Left colon (tissue), 2 donors: ENCODE results near the gene CR1L. TPM values are rescaled to one million over a fixed set of nuclear protein-coding genes. Genes with fewer than 3 reads are reported as not detected.
"Not testable (repeated sequence)": the region's sequence is repeated elsewhere in the genome, so short reads cannot be mapped to it uniquely, and the experiment has no call there.

Source experiments
- ATAC-seq: fragments of 200-7000 bp; cut with Tn5 transposase; one replicate; pipeline ENCODE4 v1.9.1; 2020; ENCODE audit warnings: mild to moderate bottlenecking, moderate library complexity
- DNase-seq, 2 donors: peaks; one replicate each; pipeline ENCODE4 v3.0.0-alpha.2; 2020
- intact Hi-C, 2 donors: fragments of 100-400 bp; cut with DNase I in 1 of 2; cut with micrococcal nuclease in 1 of 2; formaldehyde crosslinking; loops; one replicate each; pipeline versions ENCODE4 v1.11.2 to v1.14.0; 2022; cut with DNase I, micrococcal nuclease
- total RNA-seq, 2 donors: library from RNA; stranded (reverse); fragmentation: NEBNext Ultra II Directional; extraction: Animal tissue kit (Norgen Biotek cat#: 25700); gene quantifications; one replicate each; pipeline ENCODE4 v1.2.1, GENCODE V29; 2021
- donor health status: DM: no; HTN: no; CAD: no.
- donor health status: DM: yes; HTN: yes; CAD: no.

CR1L gene
- total RNA-seq, 2 donors from 2014 or later: 0.34 TPM; not detected in 1

GRCh38 chr1:207644166-207644851 is 624 bp upstream of the CR1L start:
- no peak for ATAC-seq
- intact Hi-C loops: no loop called here
- no peak for DNase-seq

GRCh38 chr1:207645635-207646081 is 725 bp downstream of the CR1L start:
- intact Hi-C loops: no loop called here
- ATAC-seq: no peak

GRCh38 chr1:207646171-207646570 is 1.2 kb downstream of the CR1L start:
- ATAC-seq (no peak), DNase-seq (no peak)
- intact Hi-C loops: no loop called here

More at GRCh38 chr1:207645635-207646081, 725 bp downstream of the CR1L start:
- DNase-seq: no peak

GRCh38 chr1:207646944-207647579 is 2.1 kb downstream of the CR1L start:
- DNase-seq: no peak
- ATAC-seq: no peak
- intact Hi-C loops: no loop called here

- intact Hi-C loops: no loop called here
- DNase-seq (no peak), ATAC-seq (no peak)
Observed at GRCh38 chr1:207647671-207648333, 2.9 kb downstream of the CR1L start.

- intact Hi-C loops: no loop called here
- no peak for DNase-seq
- peak; percentile 44 for ATAC-seq
Observed at GRCh38 chr1:207648334-207649209, 3.6 kb downstream of the CR1L start.

GRCh38 chr1:207649210-207649753 is 4.3 kb downstream of the CR1L start:
- ATAC-seq (no peak), DNase-seq (no peak)
- intact Hi-C loops: no loop called here

GRCh38 chr1:207649865-207650580 is 5.1 kb downstream of the CR1L start:
- ATAC-seq (no peak), DNase-seq (no peak)
- intact Hi-C loops: no loop called here

GRCh38 chr1:207651583-207651982 is 6.7 kb downstream of the CR1L start:
- no peak for DNase-seq
- ATAC-seq: no peak
- intact Hi-C loops: no loop called here

- no peak for ATAC-seq
- intact Hi-C loops: no loop called here
- no peak for DNase-seq
Observed at GRCh38 chr1:207654320-207654719, 9.4 kb downstream of the CR1L start.

- intact Hi-C loops: no loop called here
Observed at GRCh38 chr1:207658408-207658807, 13.5 kb downstream of the CR1L start.

GRCh38 chr1:207658904-207659485 is 14.1 kb downstream of the CR1L start:
- DNase-seq (no peak), ATAC-seq (no peak)
- intact Hi-C loops: no loop called here

More at GRCh38 chr1:207658408-207658807, 13.5 kb downstream of the CR1L start:
- ATAC-seq (no peak), DNase-seq (no peak)

- intact Hi-C loops: no loop called here
- ATAC-seq (peak; percentile 96), DNase-seq (peak; percentile 28 to 43)
Observed at GRCh38 chr1:207659545-207660153, 14.7 kb downstream of the CR1L start.

- intact Hi-C loops, ATAC-seq, DNase-seq: not testable (repeated sequence)
Observed at GRCh38 chr1:207661420-207661819, 16.5 kb downstream of the CR1L start.

- intact Hi-C loops: no loop called here
- DNase-seq (no peak), ATAC-seq (no peak)
Observed at GRCh38 chr1:207666342-207666741, 21.4 kb downstream of the CR1L start.

- ATAC-seq: no peak
Observed at GRCh38 chr1:207669528-207670009, 24.6 kb downstream of the CR1L start.

GRCh38 chr1:207670192-207670591 is 25.3 kb downstream of the CR1L start:
- ATAC-seq: no peak
- intact Hi-C loops: no loop called here
- DNase-seq: no peak

More at GRCh38 chr1:207669528-207670009, 24.6 kb downstream of the CR1L start:
- intact Hi-C loops: no loop called here
- no peak for DNase-seq
